Measurements from ENCODE around the gene STAU1. TPM values are rescaled to one million over a fixed set of nuclear protein-coding genes. Genes with fewer than 3 reads are reported as not detected.

Gene STAU1
- 56.5 TPM for total RNA-seq

GRCh38 chr20:49187851-49188641 lies at the start of gene STAU1:
TSS of gene STAU1 (minus strand) at chr20:49188334. CDS start at chr20:49166201, 22,133 bp downstream.

GRCh38 chr20:49219091-49219923 lies 31.2 kb upstream of the STAU1 start, which contains the start of gene DDX27:
TSS of gene DDX27 (plus strand) at chr20:49219416. CDS start at chr20:49219449, 33 bp downstream.

Other genes starting within 250 kb of the STAU1 start
- 129 TPM for gene CSE1L, start 142.0 kb downstream of the STAU1 start, total RNA-seq
- gene DDX27, start 31.1 kb upstream of the STAU1 start, total RNA-seq, result 22.8 TPM
- gene ZNFX1, start 89.7 kb upstream of the STAU1 start, total RNA-seq, result 15.5 TPM

All from diencephalon (tissue), 1 donor.